NCI-H1048 (cell line): ENCODE measurements around the gene AADAC.
A peak's percentile ranks its signal among the peaks of the same experiment; 100 is the strongest.
"Not testable (repeated sequence)": the region's sequence is repeated elsewhere in the genome, so short reads cannot be mapped to it uniquely, and the experiment has no call there.

Experiments
- DNase-seq: peaks from one replicate; lab custom pipeline; 2025; lab: John Stamatoyannopoulos, UW

AADAC gene

GRCh38 chr3:151796105-151796680, 17.7 kb upstream of the AADAC start:
- no peak for DNase-seq

- DNase-seq: no peak
These were observed 15.4 kb upstream of the AADAC start for GRCh38 chr3:151798466-151798865.

- DNase-seq: no peak
These were observed 13.5 kb upstream of the AADAC start for GRCh38 chr3:151800431-151800830.

DNA sequence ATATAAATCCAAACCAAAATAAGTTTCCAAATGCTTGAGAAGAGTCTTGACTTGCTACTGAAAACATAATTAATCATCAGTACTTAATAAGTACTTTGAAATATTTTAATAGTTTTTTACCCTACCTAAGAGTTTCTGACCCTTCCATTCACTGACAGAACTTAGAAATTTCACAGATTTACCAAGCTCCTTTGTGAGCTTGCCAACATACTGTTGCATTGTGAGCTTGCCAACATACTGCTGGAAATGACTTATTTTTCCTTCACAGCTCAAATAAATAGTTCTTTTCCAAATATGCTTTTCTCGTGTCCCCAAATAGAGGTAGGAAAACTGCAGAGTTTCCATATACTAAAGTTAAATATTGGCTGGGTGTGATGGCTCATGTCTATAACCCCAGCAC, 9.6 kb upstream of the AADAC start:
- no peak for DNase-seq

- no peak for DNase-seq
These were observed 7.1 kb upstream of the AADAC start for GRCh38 chr3:151806838-151807237.

DNA sequence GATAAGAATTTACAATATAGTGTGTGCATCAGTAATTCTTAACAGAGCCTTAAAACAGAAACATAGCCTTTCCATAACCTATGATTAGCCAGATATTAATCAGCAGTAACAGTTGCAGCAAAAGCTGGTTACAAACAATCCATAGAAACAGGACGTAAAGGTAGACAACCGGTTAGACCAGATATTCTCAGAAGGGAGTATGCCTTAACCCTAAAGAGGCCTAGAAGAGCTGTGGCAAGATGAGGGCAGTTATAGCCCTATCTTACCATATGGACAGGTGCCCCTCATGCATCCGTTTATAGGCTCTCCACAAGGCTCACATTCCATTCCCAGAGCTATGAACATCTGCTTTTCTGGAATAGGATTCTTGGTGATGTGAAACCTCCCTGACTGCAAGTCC, 5.0 kb upstream of the AADAC start:
- not testable (repeated sequence) for DNase-seq

- DNase-seq: no peak
These were observed 2.4 kb upstream of the AADAC start for GRCh38 chr3:151811474-151811873.

DNA sequence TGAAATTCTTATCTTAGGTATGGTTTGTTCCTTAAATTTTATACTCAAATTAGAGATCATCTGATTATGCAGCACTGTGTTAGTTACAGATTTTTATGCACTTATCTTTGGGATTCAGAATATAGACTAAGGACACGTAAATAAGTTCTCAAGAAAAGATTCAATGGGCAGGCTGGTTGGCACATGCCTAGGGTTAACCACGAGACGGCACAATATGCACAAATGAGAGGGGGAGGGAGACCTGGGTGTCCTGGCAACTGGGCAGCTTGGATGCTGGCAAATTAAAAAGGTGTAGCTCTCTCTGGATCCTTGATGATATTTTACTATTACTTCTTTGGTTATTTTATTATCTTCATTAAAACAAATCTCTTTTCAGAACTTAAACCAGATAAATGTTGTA, 672 bp downstream of the AADAC start:
- DNase-seq: no peak

DNA sequence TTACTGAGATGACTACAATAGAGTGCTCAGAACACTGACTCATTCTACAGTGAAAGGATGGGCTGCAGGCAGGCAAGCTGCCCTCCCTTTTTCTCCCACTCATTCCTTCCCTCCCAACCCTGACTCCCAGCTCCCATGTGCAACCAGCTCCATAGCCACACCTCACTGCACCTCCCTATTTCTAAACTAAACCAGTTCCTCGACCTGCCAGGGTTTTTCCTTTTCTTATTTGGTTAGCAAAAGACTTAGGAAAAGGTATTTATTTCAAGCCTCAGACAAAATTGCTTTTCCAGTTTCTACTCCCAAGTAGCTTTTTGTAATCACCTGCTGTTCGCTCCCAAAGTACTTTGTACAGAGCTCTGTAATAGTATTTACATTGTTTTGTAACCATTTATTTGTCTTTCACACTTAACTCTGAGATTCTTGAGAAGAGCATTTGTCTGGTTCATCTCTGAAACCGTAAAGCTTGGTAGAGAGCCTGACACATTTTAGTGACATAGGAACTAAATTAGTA, 2.2 kb downstream of the AADAC start:
- no peak for DNase-seq

DNA sequence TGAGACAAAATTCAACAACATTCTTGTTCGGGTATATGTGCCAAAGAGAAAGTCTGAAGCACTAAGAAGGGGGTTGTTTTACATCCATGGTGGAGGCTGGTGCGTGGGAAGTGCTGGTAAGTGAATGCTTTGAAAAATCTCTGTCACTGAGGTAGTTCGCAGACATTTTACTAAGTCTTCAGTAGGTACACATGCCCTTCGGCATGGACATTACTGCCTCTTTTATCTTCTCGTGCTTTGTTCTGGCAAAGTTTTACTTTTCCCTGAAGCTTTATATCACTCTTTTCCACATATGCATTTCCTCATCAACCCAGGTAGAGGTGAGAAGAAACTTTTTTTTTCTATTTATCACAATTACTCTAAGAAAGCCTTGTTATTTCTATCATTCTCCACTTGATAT, 3.6 kb downstream of the AADAC start:
- DNase-seq: no peak

GRCh38 chr3:151818361-151818760, 4.4 kb downstream of the AADAC start:
- no peak for DNase-seq

GRCh38 chr3:151819910-151820309, 6.0 kb downstream of the AADAC start:
- DNase-seq: no peak

GRCh38 chr3:151827816-151828215, 13.9 kb downstream of the AADAC start:
- no peak for DNase-seq

- DNase-seq: no peak
These were observed 22.0 kb downstream of the AADAC start for GRCh38 chr3:151835751-151836525.

DNA sequence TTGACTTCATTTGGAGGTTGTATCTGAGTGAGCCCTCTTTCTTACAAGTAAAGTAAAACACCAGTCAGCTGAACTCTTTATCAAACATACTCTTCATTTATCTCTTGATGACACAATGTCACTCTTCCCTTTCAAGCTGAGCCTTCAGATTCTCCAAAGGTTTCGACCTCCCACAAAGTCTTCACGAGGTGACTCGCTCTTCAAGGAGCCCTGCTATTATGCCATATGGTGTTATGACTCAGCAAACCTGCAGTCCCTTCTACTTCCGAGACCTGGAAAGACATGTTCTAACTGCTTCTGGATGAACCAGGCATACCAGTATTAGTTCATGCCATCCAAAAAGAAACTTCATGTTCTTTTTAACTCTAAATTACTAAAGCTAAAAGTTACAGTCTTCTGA, 23.1 kb downstream of the AADAC start:
- no peak for DNase-seq

DNA sequence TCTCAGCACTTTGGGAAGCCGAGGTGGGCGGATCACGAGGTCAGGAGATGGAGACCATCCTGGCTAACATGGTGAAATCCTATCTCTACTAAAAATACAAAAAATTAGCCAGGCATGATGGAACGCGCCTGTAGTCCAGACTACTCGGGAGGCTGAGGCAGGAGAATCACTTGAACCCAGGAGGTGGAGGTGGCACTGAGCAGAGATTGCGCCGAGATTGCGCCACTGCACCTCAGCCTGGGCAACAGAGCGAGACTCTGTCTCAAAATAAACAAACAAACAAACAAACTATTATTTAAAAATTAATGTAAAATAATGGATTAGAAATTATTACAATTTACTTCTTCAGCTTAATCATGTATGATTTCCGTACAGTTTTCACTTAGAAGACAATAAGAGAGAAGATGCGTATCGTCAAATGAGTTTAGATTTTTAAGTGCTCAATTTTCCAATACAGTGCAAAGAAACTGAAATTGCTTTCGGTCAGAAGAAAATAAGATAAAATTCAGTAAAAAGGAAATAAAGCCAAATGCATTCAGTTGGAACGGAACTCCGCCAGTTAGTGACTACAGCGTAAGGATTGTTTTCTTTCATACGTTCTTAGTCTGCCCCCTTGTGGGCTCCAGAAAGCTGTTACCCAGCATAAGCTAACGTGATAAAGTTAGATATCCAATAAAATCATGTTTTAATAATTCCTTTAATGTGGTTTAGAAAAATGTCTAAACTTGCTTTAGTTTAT, 24.8 kb downstream of the AADAC start:
- peak; percentile 47 for DNase-seq

GRCh38 chr3:151839313-151839631, 25.4 kb downstream of the AADAC start:
- no peak for DNase-seq

- DNase-seq: no peak
These were observed 27.9 kb downstream of the AADAC start for GRCh38 chr3:151841801-151842200.

DNA sequence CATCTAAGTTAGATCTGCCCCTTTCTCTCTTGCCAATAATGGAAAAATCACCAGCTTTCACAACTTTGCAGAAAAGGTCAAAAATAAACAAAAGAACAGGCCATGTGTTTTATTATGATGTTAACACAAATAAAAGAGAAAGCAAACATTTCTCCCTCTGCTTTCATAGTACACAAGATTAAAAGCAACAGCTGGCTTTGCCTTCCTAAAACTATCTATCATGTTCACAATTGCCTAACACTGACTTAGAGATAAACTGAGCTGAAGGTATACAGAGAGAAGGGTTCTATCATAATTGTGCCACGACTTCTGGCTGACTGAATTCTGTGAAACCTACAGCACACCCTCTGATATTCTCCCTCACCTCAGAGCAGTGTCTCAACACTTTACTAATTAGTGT, 29.4 kb downstream of the AADAC start:
- DNase-seq: no peak

GRCh38 chr3:151845306-151845905, 31.5 kb downstream of the AADAC start:
- DNase-seq: no peak

GRCh38 chr3:151850065-151850464, 36.1 kb downstream of the AADAC start:
- DNase-seq: not testable (repeated sequence)

DNA sequence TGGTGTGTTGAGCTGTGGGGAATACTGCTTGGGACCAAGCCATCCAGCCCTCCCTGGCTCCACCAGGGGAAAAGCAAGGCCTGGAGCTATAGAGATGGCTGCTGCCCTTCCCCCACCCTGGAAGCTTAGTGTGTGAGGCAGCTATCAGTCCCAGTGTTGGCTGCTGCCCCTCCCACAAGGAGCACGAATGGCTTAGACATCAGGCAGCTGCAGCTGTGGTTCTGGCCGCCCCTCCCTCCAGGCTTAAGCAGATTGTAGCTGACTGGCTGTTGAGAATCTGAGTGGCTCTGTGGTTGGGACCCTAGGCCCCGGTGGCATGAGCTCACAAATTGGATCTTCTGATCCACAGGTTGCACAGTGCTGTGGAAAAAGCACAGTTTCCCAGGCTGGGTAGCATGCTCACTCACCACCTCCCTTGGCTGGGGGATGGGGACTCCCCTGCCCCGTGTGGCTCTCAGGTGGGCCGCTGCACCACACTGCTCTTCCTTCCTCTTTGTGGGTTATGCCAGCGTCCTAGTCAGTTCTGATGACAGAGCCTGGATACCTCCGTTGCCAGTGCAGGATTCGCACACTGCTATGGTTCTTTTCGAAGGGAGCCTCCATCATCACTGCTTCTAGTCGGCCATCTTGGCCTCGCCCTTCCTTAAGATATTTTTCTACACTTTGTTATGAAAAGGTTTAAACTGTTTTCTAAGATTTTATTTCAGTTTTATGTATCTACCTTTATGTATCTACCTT, 38.3 kb downstream of the AADAC start:
- no peak for DNase-seq
